Measurements from ENCODE around the gene DHRSX. TPM values are rescaled to one million over a fixed set of nuclear protein-coding genes. Genes with fewer than 3 reads are reported as not detected.
"Not testable (repeated sequence)": the region's sequence is repeated elsewhere in the genome, so short reads cannot be mapped to it uniquely, and the experiment has no call there.

Gene DHRSX
- total and polyA plus RNA-seq, 2 donors from 2014 or later, result 26.4 to 30.0 TPM

DNA sequence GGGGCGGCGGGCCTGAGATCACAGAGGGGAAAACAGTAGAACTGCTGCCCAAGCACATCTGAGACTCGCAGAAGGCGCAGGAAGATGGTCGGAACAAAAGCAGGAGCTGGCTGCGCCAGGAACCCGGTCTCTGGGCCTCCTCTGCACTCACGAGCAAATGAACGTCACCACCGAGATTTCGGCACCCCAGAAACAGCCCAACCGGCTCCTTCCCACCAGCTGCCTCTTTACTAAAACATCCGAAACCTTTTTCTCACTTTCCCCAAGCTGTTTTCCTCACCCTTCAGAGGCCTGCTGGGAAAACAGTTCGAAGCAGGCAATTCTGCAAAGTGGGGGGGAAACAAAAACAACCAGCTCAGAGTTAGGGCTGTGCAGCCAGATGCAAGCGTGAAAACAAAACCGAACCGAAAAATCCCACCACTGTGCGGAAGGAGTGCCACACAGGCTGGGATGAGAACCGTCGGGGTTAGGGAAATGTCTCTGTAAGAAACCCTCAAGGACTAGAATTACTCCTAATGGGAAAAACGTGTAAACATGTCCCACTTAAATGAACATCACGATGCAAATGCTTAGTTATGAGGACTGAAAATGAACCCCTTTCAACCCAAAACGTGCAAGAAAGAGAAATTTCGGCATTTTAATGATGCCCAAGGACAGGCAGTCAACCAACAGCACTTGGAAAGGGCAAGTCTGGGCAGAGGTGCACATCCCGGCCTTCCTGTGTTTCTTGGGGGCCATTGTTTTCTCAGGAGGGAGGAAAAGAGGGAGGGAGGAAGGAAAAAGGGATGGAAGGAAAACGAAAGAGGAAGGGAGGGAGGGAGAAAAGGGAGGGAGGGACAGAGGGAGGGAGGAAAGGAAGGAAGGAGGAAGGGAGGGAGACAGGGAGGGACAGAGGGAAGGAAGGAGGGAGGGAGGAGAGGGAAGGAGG is 15.8 kb downstream of the DHRSX start:
- FAIRE-seq, result no peak
- no peak overlapping the region for H3K4me3 ChIP-seq (ENCODE audit: low read length in 3 of 3)
- TF ChIP-seq, protein P1, sequence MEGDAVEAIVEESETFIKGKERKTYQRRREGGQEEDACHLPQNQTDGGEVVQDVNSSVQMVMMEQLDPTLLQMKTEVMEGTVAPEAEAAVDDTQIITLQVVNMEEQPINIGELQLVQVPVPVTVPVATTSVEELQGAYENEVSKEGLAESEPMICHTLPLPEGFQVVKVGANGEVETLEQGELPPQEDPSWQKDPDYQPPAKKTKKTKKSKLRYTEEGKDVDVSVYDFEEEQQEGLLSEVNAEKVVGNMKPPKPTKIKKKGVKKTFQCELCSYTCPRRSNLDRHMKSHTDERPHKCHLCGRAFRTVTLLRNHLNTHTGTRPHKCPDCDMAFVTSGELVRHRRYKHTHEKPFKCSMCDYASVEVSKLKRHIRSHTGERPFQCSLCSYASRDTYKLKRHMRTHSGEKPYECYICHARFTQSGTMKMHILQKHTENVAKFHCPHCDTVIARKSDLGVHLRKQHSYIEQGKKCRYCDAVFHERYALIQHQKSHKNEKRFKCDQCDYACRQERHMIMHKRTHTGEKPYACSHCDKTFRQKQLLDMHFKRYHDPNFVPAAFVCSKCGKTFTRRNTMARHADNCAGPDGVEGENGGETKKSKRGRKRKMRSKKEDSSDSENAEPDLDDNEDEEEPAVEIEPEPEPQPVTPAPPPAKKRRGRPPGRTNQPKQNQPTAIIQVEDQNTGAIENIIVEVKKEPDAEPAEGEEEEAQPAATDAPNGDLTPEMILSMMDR (IDR thresholded peaks at IDR 0.05; ENCODE audit: borderline replicate concordance, extremely low read depth, insufficient read depth), result no peak
- peaks cover 0 to 4% (median 0%) of the 10 kb centered on the region in 3 donors for H3K4me1 ChIP-seq (ENCODE audit: control insufficient read depth in 2 of 3, insufficient read depth in 2 of 3, low read depth in 1 of 3, low read length in 3 of 3)
- DNase-seq, result peak in 3 of 5 donors; percentile 29 to 60 (median 31)
- peaks cover 2 to 16% (median 13%) of the 10 kb centered on the region in 3 donors for H3K36me3 ChIP-seq (ENCODE audit: control insufficient read depth in 2 of 3, insufficient read depth in 3 of 3, low read length in 3 of 3)
- intact Hi-C loops (cut with DNase I), result no loop called here
- H3K27ac ChIP-seq (ENCODE audit: low read depth in 2 of 2, low read length in 2 of 2), result peak overlapping the region; percentile 8 to 13
- no peak overlapping the region for H3K9ac ChIP-seq (ENCODE audit: low read length in 3 of 3)
- H3K27me3 ChIP-seq (ENCODE audit: control insufficient read depth, insufficient read depth, low read length), result no peaks in the 10 kb centered on the region
- H3K9me3 ChIP-seq (ENCODE audit: control insufficient read depth in 2 of 3, insufficient read depth in 1 of 3, low read length in 3 of 3), result no peaks in the 10 kb centered on the region

DNA sequence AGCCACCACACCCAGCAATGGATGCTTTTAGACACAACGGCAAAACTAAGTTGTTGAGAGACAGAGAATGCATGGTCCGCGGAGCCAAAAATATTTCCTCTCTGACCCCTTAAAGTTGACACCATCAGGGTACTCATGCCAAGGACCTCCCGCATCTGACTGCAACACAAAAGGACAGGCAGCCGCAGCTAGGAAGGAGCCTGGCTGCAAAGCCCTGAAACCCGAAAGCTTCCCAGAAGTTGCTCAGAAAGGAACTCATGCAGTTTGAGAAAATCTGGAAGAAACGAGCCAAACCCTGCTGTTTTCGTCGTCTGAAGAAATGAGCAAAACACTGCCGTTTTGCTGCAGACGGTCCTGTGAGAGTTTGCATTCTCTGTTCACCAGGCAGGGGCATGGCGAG is 16.5 kb downstream of the DHRSX start:
- Histone ChIP-seq H3K9me3 (ENCODE audit: control insufficient read depth in 2 of 3, insufficient read depth in 1 of 3, low read length in 3 of 3) (no peaks in the 10 kb centered on the region), H3K4me1 (ENCODE audit: control insufficient read depth in 2 of 3, insufficient read depth in 2 of 3, low read depth in 1 of 3, low read length in 3 of 3) (peaks cover 0 to 4% (median 0%) of the 10 kb centered on the region in 3 donors), H3K36me3 (ENCODE audit: control insufficient read depth in 2 of 3, insufficient read depth in 3 of 3, low read length in 3 of 3) (peaks cover under 1 to 10% (median 6%) of the 10 kb centered on the region in 3 donors), H3K27ac (ENCODE audit: low read depth in 2 of 2, low read length in 2 of 2) (no peak overlapping the region), H3K4me3 (ENCODE audit: low read length in 3 of 3) (no peak overlapping the region), H3K9ac (ENCODE audit: low read length in 3 of 3) (no peak overlapping the region), H3K27me3 (ENCODE audit: control insufficient read depth, insufficient read depth, low read length) (no peaks in the 10 kb centered on the region)
- FAIRE-seq (no peak), DNase-seq (peak in 2 of 5 donors; percentile 9 to 31)
- intact Hi-C loops (cut with DNase I), result no loop called here
- TF ChIP-seq, protein P1 (IDR thresholded peaks at IDR 0.05; ENCODE audit: borderline replicate concordance, extremely low read depth, insufficient read depth), result no peak

DNA sequence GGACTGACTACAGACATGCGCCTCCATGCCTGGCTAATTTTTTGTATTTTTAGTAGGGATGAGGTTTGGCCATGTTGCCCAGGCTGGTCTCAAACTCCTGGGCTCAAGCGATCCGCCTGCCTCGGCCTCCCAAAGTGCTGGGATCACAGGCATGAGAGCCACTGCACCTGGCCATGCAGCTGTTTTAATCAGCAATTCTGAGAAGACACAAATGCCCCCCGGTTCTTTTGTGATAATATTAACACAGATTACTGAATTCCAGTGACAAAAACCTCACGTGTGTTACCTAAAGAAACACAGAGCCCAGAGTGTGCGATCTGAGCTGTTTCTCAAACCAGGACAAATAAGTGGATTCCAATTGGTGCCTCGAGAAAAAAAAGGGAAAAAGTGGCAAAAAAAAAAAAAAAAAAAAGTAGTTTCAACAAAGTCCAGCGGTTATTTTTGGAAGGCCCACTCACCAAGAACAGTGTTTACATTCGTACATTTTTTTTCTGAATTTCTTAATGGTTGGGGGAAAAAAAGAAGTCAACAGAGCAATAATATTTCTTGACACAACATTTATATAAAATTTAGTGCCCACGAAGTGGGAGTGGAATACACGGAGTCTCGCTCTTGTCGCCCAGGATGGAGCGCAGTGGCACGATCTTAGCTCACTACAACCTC is 17.2 kb downstream of the DHRSX start:
- H3K27ac ChIP-seq (ENCODE audit: low read depth in 2 of 2, low read length in 2 of 2), result no peak overlapping the region
- intact Hi-C loops (cut with DNase I), result no loop called here
- FAIRE-seq, result no peak

DNA sequence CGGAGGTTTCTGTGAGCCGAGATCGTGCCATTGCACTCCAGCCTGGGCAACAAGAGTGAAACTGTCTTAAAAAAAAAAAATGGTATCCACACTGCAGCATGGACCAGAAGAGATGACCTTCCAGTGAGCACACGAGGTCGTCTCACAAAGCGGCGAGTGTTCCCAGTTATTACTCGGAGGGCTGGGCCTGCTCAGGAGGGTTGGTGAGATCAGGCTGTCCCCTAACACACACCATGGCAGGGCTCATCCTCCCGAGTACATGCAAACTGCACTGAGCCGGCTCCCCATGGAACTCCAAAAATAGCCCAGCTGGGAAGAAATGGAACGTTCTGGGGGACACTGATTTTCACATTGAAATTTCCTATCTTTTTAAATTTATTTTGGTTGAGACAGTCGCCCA is 19.2 kb downstream of the DHRSX start:
- FAIRE-seq; intact Hi-C loops (cut with DNase I); H3K36me3 ChIP-seq (ENCODE audit: control insufficient read depth in 2 of 3, insufficient read depth in 3 of 3, low read length in 3 of 3); H3K27ac ChIP-seq (ENCODE audit: low read depth in 2 of 2, low read length in 2 of 2); H3K4me1 ChIP-seq (ENCODE audit: control insufficient read depth in 2 of 3, insufficient read depth in 2 of 3, low read depth in 1 of 3, low read length in 3 of 3); H3K9me3 ChIP-seq (ENCODE audit: control insufficient read depth in 2 of 3, insufficient read depth in 1 of 3, low read length in 3 of 3); DNase-seq; H3K9ac ChIP-seq (ENCODE audit: low read length in 3 of 3); H3K4me3 ChIP-seq (ENCODE audit: low read length in 3 of 3); H3K27me3 ChIP-seq (ENCODE audit: control insufficient read depth, insufficient read depth, low read length): not testable (repeated sequence)

More for the DNA sequence above, 17.2 kb downstream of the DHRSX start:
- TF ChIP-seq, protein P1 (IDR thresholded peaks at IDR 0.05; ENCODE audit: borderline replicate concordance, extremely low read depth, insufficient read depth), result no peak
- Histone ChIP-seq H3K27me3 (ENCODE audit: control insufficient read depth, insufficient read depth, low read length) (no peaks in the 10 kb centered on the region), H3K4me3 (ENCODE audit: low read length in 3 of 3) (no peak overlapping the region), H3K36me3 (ENCODE audit: control insufficient read depth in 2 of 3, insufficient read depth in 3 of 3, low read length in 3 of 3) (peaks cover 0 to 5% (median 0%) of the 10 kb centered on the region in 3 donors), H3K9ac (ENCODE audit: low read length in 3 of 3) (no peak overlapping the region), H3K9me3 (ENCODE audit: control insufficient read depth in 2 of 3, insufficient read depth in 1 of 3, low read length in 3 of 3) (no peaks in the 10 kb centered on the region), H3K4me1 (ENCODE audit: control insufficient read depth in 2 of 3, insufficient read depth in 2 of 3, low read depth in 1 of 3, low read length in 3 of 3) (peaks cover 0 to 4% (median 0%) of the 10 kb centered on the region in 3 donors)
- DNase-seq, result no peak

DNA sequence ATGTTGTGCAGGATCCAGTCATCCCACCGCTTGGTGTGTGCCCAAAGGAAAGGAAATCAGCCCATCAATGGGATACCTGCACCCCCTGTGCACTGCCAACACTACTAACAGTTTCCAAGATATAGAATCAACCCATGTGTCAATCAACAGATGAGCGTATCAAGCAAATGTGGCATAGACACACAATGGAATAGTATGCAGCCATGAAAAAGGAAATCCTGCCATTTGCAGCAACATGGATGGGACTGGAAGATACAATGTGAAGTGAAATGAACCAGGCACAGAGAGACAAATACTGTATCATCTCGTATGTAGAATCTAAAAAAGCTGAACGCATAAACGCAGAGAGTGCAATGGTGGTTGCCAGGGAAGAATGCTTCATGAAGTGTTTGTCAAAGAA is 20.8 kb downstream of the DHRSX start:
- intact Hi-C loops (cut with DNase I), result not testable (repeated sequence)

More for the DNA sequence above, 20.8 kb downstream of the DHRSX start:
- not testable (repeated sequence) for H3K9ac ChIP-seq (ENCODE audit: low read length in 3 of 3); H3K36me3 ChIP-seq (ENCODE audit: control insufficient read depth in 2 of 3, insufficient read depth in 3 of 3, low read length in 3 of 3); DNase-seq; FAIRE-seq; H3K4me1 ChIP-seq (ENCODE audit: control insufficient read depth in 2 of 3, insufficient read depth in 2 of 3, low read depth in 1 of 3, low read length in 3 of 3); H3K27me3 ChIP-seq (ENCODE audit: control insufficient read depth, insufficient read depth, low read length); H3K27ac ChIP-seq (ENCODE audit: low read depth in 2 of 2, low read length in 2 of 2); H3K9me3 ChIP-seq (ENCODE audit: control insufficient read depth in 2 of 3, insufficient read depth in 1 of 3, low read length in 3 of 3)
- peak overlapping the region in 1 of 3 donors; percentile 20 for H3K4me3 ChIP-seq (ENCODE audit: low read length in 3 of 3)
